HEK293T (cell line): ENCODE results near the gene ZCCHC14.
"Not testable (repeated sequence)": the region's sequence is repeated elsewhere in the genome, so short reads cannot be mapped to it uniquely, and the experiment has no call there.

ENCODE experiments used
- CTCF ChIA-PET: fragments of 350-600 bp; formaldehyde crosslinking; extraction: SDS; loops from one replicate; lab custom pipeline; 2021; ENCODE audit warnings: antibody characterized with exemption, inconsistent platforms; lab: Yijun Ruan, JAX
- POLR2A ChIA-PET: fragments of 350-600 bp; formaldehyde crosslinking; extraction: SDS; loops from one replicate; lab custom pipeline; 2020; ENCODE audit warnings: antibody characterized with exemption, inconsistent platforms; lab: Yijun Ruan, JAX
- DNase-seq: peaks from one replicate; pipeline ENCODE4 v3.0.0; 2012; ENCODE audit warnings: mixed read lengths; ENCODE audit errors: extremely low spot score
- ARNT ChIP-seq: fragments of 450-650 bp; IDR thresholded peaks from 2 replicates; pipeline ENCODE4 v1.6.1; 2017; ENCODE audit warnings: mild to moderate bottlenecking
- CTBP1 ChIP-seq: fragments of 450-650 bp; IDR thresholded peaks from 2 replicates; pipeline ENCODE4 v1.6.1; 2016; ENCODE audit warnings: borderline replicate concordance
- ELF4 ChIP-seq: fragments of 450-650 bp; IDR thresholded peaks from 2 replicates; pipeline ENCODE4 v1.6.1; 2017; ENCODE audit warnings: antibody characterized with exemption
- FOXA1 ChIP-seq: fragments of 450-650 bp; IDR thresholded peaks from 2 replicates; pipeline ENCODE4 v1.6.1; 2016; ENCODE audit warnings: mild to moderate bottlenecking
- FOXK2 ChIP-seq: fragments of 450-650 bp; IDR thresholded peaks from 2 replicates; pipeline ENCODE4 v1.6.1; 2016; ENCODE audit warnings: mild to moderate bottlenecking
- FOXM1 ChIP-seq: fragments of 450-650 bp; IDR thresholded peaks from 2 replicates; pipeline ENCODE4 v1.6.1; 2017; ENCODE audit warnings: mild to moderate bottlenecking, borderline replicate concordance
- L3MBTL2 ChIP-seq: fragments of 450-650 bp; conservative IDR thresholded peaks from 2 replicates; pipeline ENCODE4 v1.6.1; 2016; ENCODE audit warnings: mild to moderate bottlenecking
- LEF1 ChIP-seq: fragments of 450-650 bp; IDR thresholded peaks from 2 replicates; pipeline ENCODE4 v1.6.1; 2017; ENCODE audit warnings: mild to moderate bottlenecking, borderline replicate concordance
- NFRKB ChIP-seq: fragments of 450-650 bp; IDR thresholded peaks from 2 replicates; pipeline ENCODE4 v1.6.1; 2016; ENCODE audit warnings: mild to moderate bottlenecking, moderate library complexity
- SP1 ChIP-seq: fragments of 450-650 bp; IDR thresholded peaks from 2 replicates; pipeline ENCODE4 v1.6.1; 2017
- SUZ12 ChIP-seq: fragments of 450-650 bp; IDR thresholded peaks from 2 replicates; pipeline ENCODE4 v1.6.1; 2016; ENCODE audit warnings: mild to moderate bottlenecking
- TARDBP ChIP-seq: fragments of 450-650 bp; IDR thresholded peaks from 2 replicates; pipeline ENCODE4 v1.6.1; 2016
- ZNF384 ChIP-seq: fragments of 450-650 bp; IDR thresholded peaks from 2 replicates; pipeline ENCODE4 v1.6.1; 2016
- TF ChIP-seq, protein P1 (sequence below): fragments of 450-650 bp; IDR thresholded peaks from 2 replicates; pipeline ENCODE4 v1.6.1; 2016

The ZCCHC14 gene

DNA sequence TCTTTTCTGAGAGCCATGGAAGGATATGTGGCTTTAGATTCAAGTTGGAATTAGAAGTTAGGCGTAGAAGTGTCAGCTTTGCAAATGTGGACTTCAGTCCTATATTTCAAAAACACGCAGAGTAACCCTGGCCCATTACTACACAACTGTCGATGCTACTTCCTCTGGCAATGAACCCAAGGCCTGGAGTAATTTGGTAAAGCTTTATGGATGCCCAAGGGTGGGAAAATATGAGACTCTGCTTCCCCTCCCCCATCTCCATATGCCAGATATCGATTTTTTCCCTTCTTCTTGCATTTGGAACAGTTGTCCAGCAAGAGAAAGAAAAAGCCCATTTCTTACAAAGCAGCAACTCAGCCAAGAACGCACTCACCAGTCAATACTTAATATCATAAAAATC lies 103.6 kb downstream of the ZCCHC14 start:
- no peak for TF ChIP-seq L3MBTL2
- no peak for TF ChIP-seq SP1
- TF ChIP-seq ELF4 = no peak
- no peak for TF ChIP-seq FOXA1
- TF ChIP-seq NFRKB = no peak
- no peak for TF ChIP-seq ARNT
- TF ChIP-seq CTBP1 = no peak
- CTCF ChIA-PET = interaction anchor here (0.6 kb wide), 1 partner anchor 316 kb away, joined by 3 read pairs; no protein-coding TSS in a partner anchor
- POLR2A ChIA-PET = interaction anchor here (1.3 to 2.8 kb wide), 2 partner anchors 62 to 72 kb away, joined by 3 to 24 read pairs; partner anchors contain the start of gene C16orf95
- no peak for DNase-seq

DNA sequence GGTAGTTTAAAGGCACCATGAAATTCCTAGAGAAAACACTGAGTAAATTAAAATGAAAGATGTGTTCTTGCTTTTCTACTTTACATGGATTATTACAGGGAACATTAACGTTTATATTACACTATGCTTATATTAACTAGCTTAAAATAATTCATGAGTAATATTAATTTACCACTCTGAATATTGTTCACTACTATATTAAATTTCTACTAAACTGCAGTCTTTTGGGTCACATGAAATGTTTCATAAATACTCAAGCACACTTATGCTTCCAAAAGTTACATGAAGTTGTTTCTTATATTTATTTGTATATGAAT lies 104.0 kb downstream of the ZCCHC14 start:
- CTCF ChIA-PET = interaction anchor here (0.6 to 1.3 kb wide), 3 partner anchors 64 to 317 kb away, joined by 3 to 4 read pairs (median 3); no protein-coding TSS in a partner anchor
- DNase-seq = no peak
- TF ChIP-seq ZNF384 (no peak), ELF4 (0 out of 2 replicates have a peak, but pooled peaks have one; percentile 1)
- POLR2A ChIA-PET = interaction anchor here (0.9 to 2.8 kb wide), 4 partner anchors 25 to 72 kb away, joined by 3 to 24 read pairs (median 4); partner anchors contain the start of gene C16orf95

DNA sequence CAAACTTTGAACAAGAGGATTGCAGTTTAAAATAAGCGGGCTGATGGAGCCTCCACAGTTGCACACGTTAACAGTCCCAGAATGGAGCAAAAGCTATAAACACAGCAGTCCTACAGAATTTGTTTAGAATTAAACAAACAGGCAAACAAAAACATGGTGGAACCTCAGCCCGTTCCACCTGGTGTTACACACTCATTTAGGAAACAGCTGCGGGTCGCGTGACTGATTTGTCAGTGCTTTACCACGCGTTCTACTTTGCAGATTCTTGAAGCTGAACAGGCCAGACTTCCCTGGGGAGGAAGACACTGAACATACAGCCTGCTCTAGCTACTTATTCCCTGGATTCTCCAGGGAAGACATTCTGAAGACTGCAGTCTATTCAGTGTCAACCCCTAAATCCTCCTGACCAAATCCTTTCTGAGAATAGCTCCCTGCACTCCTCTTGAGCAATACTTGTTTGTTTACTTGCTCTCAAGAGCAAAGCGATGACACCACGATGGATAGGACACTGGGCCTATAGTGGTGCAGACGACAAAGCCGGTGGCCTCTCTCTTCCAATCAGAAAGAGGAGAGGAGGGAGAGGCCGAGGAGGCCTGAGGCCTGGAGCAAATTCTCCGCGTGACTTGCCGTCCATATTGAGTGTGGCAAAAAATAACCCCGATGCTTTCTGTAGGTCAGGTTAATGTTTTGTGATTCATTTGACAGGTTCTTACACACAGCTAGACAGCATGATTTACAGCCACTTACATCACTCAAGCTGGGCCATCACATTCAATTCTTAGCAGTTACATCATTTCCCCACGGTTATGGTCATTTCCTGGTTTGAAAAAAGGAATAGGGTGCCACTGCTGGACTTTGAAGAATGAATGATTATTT lies 104.6 kb downstream of the ZCCHC14 start:
- POLR2A ChIA-PET = interaction anchor here (0.6 to 2.8 kb wide), 5 partner anchors 24 to 183 kb away, joined by 3 to 24 read pairs (median 3); partner anchors contain the start of gene C16orf95
- peak; percentile 78 for DNase-seq
- CTCF ChIA-PET = interaction anchor here (1.0 to 1.3 kb wide), 2 partner anchors 63 to 70 kb away, joined by 3 to 4 read pairs; no protein-coding TSS in a partner anchor
- TF ChIP-seq ELF4 = peak; percentile 78
- TF ChIP-seq NFRKB = no peak
- peak; percentile 47 for TF ChIP-seq L3MBTL2
- TF ChIP-seq FOXK2 = no peak; the same call in 1 of the 2 replicates
- TF ChIP-seq, protein P1, sequence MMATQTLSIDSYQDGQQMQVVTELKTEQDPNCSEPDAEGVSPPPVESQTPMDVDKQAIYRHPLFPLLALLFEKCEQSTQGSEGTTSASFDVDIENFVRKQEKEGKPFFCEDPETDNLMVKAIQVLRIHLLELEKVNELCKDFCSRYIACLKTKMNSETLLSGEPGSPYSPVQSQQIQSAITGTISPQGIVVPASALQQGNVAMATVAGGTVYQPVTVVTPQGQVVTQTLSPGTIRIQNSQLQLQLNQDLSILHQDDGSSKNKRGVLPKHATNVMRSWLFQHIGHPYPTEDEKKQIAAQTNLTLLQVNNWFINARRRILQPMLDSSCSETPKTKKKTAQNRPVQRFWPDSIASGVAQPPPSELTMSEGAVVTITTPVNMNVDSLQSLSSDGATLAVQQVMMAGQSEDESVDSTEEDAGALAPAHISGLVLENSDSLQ = peak; percentile 98
- TF ChIP-seq CTBP1 = peak; percentile 75; the same call in 1 of the 2 replicates
- no peak for TF ChIP-seq FOXM1
- TF ChIP-seq LEF1 = peak; percentile 87

DNA sequence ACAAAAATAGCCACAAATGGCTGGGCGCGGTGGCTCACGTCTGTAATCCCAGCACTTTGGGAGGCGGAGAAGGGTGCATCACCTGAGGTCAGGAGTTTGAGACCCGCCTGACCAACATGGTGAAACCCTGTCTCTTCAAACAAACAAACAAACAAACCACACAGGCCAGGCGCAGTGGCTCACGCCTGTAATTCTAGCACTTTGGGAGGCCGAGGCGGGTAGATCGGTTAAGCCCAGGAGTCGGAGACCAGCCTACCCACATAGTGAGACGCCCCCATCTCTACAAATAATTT lies 108.0 kb downstream of the ZCCHC14 start:
- POLR2A ChIA-PET = interaction anchor here (1.4 to 3.0 kb wide), 2 partner anchors 67 to 190 kb away, joined by 3 to 31 read pairs; partner anchors contain the start of gene C16orf95
- DNase-seq, CTCF ChIA-PET: not testable (repeated sequence)

DNA sequence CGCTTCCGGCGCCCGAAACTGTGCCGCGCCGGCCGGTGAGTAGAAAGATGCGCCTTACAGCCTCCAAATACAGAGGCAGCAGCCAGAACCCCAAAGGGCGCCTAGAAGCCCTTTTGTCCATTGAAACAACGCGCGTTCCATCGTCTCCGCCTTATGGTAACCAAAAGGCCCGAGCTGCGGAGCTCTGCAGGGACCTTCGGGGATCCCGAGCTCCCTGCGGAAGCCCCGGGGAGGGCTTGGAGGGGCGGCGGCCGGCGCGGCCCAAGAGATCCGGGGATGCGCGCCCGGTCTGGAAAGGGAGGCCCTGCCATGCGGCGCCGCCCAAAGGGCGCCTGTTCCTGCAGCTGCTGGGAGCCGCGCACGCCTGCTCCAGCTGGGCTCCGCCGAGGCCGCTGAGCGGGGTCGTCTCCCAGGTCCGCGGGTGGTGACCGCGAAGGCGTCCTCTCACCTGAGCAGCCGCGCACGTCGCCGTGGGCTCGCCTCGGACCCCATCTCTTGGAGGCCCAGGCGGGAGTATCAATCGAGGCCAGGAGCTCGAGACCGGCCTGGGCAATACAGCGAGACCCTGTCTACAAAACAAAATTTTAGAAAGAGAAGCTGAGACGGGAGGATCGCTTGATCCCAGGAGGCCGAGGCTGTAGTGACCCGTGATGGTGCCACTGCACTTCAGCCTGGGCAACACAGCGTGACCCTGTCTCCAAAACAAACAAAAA lies 108.5 kb downstream of the ZCCHC14 start:
- DNase-seq = no peak
- ChIA-PET POLR2A (interaction anchor here (0.6 to 3.0 kb wide), 20 partner anchors 9 to 611 kb away, joined by 3 to 31 read pairs (median 4); partner anchors contain the start of gene C16orf95), CTCF (interaction anchor here (1.4 kb wide), 1 partner anchor 10 kb away, joined by 5 read pairs; no protein-coding TSS in a partner anchor)
- TF ChIP-seq L3MBTL2 (peak; percentile 87), SP1 (no peak), TARDBP (no peak)

DNA sequence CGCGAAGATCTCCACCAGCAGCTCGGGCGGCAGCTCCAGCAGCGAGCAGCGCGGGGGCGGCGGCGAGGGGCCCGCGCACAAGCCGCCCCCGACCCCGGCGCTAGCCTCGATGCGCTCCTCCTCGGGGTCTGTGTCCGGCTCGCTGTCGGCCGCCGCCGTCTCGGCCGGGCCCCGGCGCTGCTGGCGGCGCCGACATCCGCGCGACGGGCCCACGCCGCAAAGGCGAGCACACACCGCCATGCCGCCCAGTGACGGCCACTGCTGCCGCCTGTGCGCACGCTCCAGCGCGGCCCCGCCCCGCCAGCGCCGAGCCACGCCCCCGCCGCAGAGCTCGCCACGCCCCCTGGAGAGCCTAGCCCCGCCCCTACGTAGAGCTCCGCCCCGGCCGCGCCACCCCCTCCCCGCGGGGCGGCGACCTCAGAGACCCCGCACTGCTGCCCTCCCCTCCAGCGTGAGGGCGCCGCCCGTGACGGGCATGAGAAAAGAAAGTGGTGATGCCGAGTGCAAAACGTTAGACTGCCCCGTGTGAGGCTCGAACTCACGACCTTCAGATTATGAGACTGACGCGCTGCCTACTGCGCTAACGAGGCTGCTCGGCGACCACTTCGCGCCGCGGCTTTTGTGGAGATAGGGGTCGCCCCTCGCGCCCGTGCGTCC lies 109.2 kb downstream of the ZCCHC14 start, which contains the start of gene FBXO31:
FBXO31 (minus strand) TSS at position 272 of the 657 bp plus-strand sequence; CDS start at position 240, 32 bp downstream.
- TF ChIP-seq FOXA1 (no peak), SUZ12 (no peak), LEF1 (peak; percentile 40; the same call in 1 of the 2 replicates), L3MBTL2 (no peak), CTBP1 (peak; percentile 62; the same call in 1 of the 2 replicates), FOXK2 (no peak), FOXM1 (peak; percentile 51; the same call in 1 of the 2 replicates)
- TF ChIP-seq, protein P1 = peak; percentile 58
- POLR2A ChIA-PET = interaction anchor here (0.6 to 3.0 kb wide), 21 partner anchors 9 to 611 kb away, joined by 3 to 31 read pairs (median 3); partner anchors contain the start of gene C16orf95
- CTCF ChIA-PET = interaction anchor here (0.7 to 1.4 kb wide), 2 partner anchors 11 to 252 kb away, joined by 3 to 5 read pairs; no protein-coding TSS in a partner anchor
- DNase-seq = peak; percentile 84
